Activated CD8-positive, alpha-beta memory T cell treated with anti-CD3 and anti-CD28 coated beads, Interleukin-2, amount 50 U/mL, for 24 hours (primary cell): ENCODE results near the gene SLC13A3.

Experiments
- DNase-seq: peaks from one replicate; pipeline ENCODE4 v3.0.0-alpha.2; 2020; ENCODE audit errors: extremely low read depth

SLC13A3 gene

GRCh38 chr20:46636514-46636913 lies 14.7 kb downstream of the SLC13A3 start:
- no peak for DNase-seq

GRCh38 chr20:46635514-46636136 lies 15.6 kb downstream of the SLC13A3 start:
- DNase-seq, result no peak

- no peak for DNase-seq
Observed at GRCh38 chr20:46634528-46634927, 16.7 kb downstream of the SLC13A3 start.

GRCh38 chr20:46631874-46632446 lies 19.3 kb downstream of the SLC13A3 start:
- DNase-seq, result no peak

- DNase-seq, result no peak
Observed at GRCh38 chr20:46631212-46631869, 19.9 kb downstream of the SLC13A3 start.

- DNase-seq, result no peak
Observed at GRCh38 chr20:46630306-46630705, 21.0 kb downstream of the SLC13A3 start.

GRCh38 chr20:46629341-46629740 lies 21.9 kb downstream of the SLC13A3 start:
- no peak for DNase-seq

GRCh38 chr20:46627234-46627633 lies 24.0 kb downstream of the SLC13A3 start:
- DNase-seq, result no peak

GRCh38 chr20:46626758-46627157 lies 24.5 kb downstream of the SLC13A3 start:
- DNase-seq, result no peak

- no peak for DNase-seq
Observed at GRCh38 chr20:46625875-46626373, 25.3 kb downstream of the SLC13A3 start.

- no peak for DNase-seq
Observed at GRCh38 chr20:46624946-46625345, 26.3 kb downstream of the SLC13A3 start.

GRCh38 chr20:46622165-46622564 lies 29.1 kb downstream of the SLC13A3 start:
- DNase-seq, result no peak

GRCh38 chr20:46621492-46621891 lies 29.8 kb downstream of the SLC13A3 start:
- no peak for DNase-seq

GRCh38 chr20:46619445-46619844 lies 31.8 kb downstream of the SLC13A3 start:
- no peak for DNase-seq

- DNase-seq, result no peak
Observed at GRCh38 chr20:46618316-46619100, 32.8 kb downstream of the SLC13A3 start.

- no peak for DNase-seq
Observed at GRCh38 chr20:46614503-46614902, 36.8 kb downstream of the SLC13A3 start.

GRCh38 chr20:46610145-46610544 lies 41.1 kb downstream of the SLC13A3 start:
- DNase-seq, result no peak

- no peak for DNase-seq
Observed at GRCh38 chr20:46609043-46609442, 42.2 kb downstream of the SLC13A3 start.

- DNase-seq, result no peak
Observed at GRCh38 chr20:46607849-46608497, 43.3 kb downstream of the SLC13A3 start.

- no peak for DNase-seq
Observed at GRCh38 chr20:46607191-46607848, 43.9 kb downstream of the SLC13A3 start.

- DNase-seq, result no peak
Observed at GRCh38 chr20:46606817-46607190, 44.5 kb downstream of the SLC13A3 start.
